Measurements from ENCODE around the gene PRRC2A.
"Not testable (repeated sequence)": the region's sequence is repeated elsewhere in the genome, so short reads cannot be mapped to it uniquely, and the experiment has no call there.

Gene PRRC2A

GRCh38 chr6:31588871-31589650 is 31.5 kb upstream of the PRRC2A start:
- Histone ChIP-seq H3K9me3 (no peaks in the 10 kb centered on the region), H3K27ac (peak overlapping the region; percentile 96), H3K4me1 (ENCODE audit: control insufficient read depth in 1 of 2, insufficient read depth in 1 of 2, low read depth in 1 of 2, low read length in 1 of 2) (peaks cover 59 to 63% of the 10 kb centered on the region in 2 experiments), H3K4me3 (ENCODE audit: low read depth in 1 of 2, low read length in 1 of 2) (peak overlapping the region; percentile 78 to 94), H3K27me3 (no peaks in the 10 kb centered on the region), H3K36me3 (peaks cover 39% of the 10 kb centered on the region)
- TF ChIP-seq CTCF (IDR thresholded peaks at IDR 0.05), result no peak

GRCh38 chr6:31590691-31591090 is 29.8 kb upstream of the PRRC2A start:
- not testable (repeated sequence) for H3K4me3 ChIP-seq (ENCODE audit: low read depth in 1 of 2, low read length in 1 of 2); H3K9me3 ChIP-seq; H3K27me3 ChIP-seq
- Histone ChIP-seq H3K27ac (peak overlapping the region; percentile 96), H3K4me1 (ENCODE audit: control insufficient read depth in 1 of 2, insufficient read depth in 1 of 2, low read depth in 1 of 2, low read length in 1 of 2) (peaks cover 43 to 47% of the 10 kb centered on the region in 2 experiments), H3K36me3 (peaks cover 39% of the 10 kb centered on the region)

GRCh38 chr6:31592396-31592771 is 28.1 kb upstream of the PRRC2A start:
- H3K27ac ChIP-seq, result peak overlapping the region; percentile 7
- no peaks in the 10 kb centered on the region for H3K27me3 ChIP-seq
- TF ChIP-seq CTCF (IDR thresholded peaks at IDR 0.05), result no peak
- H3K36me3 ChIP-seq, result peaks cover 39% of the 10 kb centered on the region
- H3K4me3 ChIP-seq (ENCODE audit: low read depth in 1 of 2, low read length in 1 of 2), result no peak overlapping the region
- no peaks in the 10 kb centered on the region for H3K9me3 ChIP-seq
- peaks cover 36 to 43% of the 10 kb centered on the region in 2 experiments for H3K4me1 ChIP-seq (ENCODE audit: control insufficient read depth in 1 of 2, insufficient read depth in 1 of 2, low read depth in 1 of 2, low read length in 1 of 2)

- H3K4me1 ChIP-seq (ENCODE audit: control insufficient read depth in 1 of 2, insufficient read depth in 1 of 2, low read depth in 1 of 2, low read length in 1 of 2), result peaks cover 16 to 27% of the 10 kb centered on the region in 2 experiments
- peak overlapping the region in 1 of 2 experiments; percentile 4 for H3K4me3 ChIP-seq (ENCODE audit: low read depth in 1 of 2, low read length in 1 of 2)
- H3K27me3 ChIP-seq, result no peaks in the 10 kb centered on the region
- H3K9me3 ChIP-seq, result no peaks in the 10 kb centered on the region
- peak overlapping the region; percentile 30 for H3K27ac ChIP-seq
- no peaks in the 10 kb centered on the region for H3K36me3 ChIP-seq
- peak; percentile 59 for TF ChIP-seq CTCF (IDR thresholded peaks at IDR 0.05)
Measured at GRCh38 chr6:31597006-31597405, 23.5 kb upstream of the PRRC2A start.

- Histone ChIP-seq H3K9me3 (no peaks in the 10 kb centered on the region), H3K36me3 (no peaks in the 10 kb centered on the region), H3K4me3 (ENCODE audit: low read depth in 1 of 2, low read length in 1 of 2) (no peak overlapping the region), H3K4me1 (ENCODE audit: control insufficient read depth in 1 of 2, insufficient read depth in 1 of 2, low read depth in 1 of 2, low read length in 1 of 2) (peaks cover 0 to 6% of the 10 kb centered on the region in 2 experiments), H3K27me3 (no peaks in the 10 kb centered on the region), H3K27ac (no peak overlapping the region)
- no peak for TF ChIP-seq CTCF (IDR thresholded peaks at IDR 0.05)
Measured at GRCh38 chr6:31607317-31607716, 13.2 kb upstream of the PRRC2A start.
